HepG2 (cell line): ENCODE measurements around the gene CHMP1A. TPM values are rescaled to one million over a fixed set of nuclear protein-coding genes. Genes with fewer than 3 reads are reported as not detected.

Experiments
- ATAC-seq: fragments of 200-7000 bp; cut with Tn5 transposase; 3 replicates; pipeline ENCODE4 v1.9.1; 2020; ENCODE audit warnings: mild to moderate bottlenecking, moderate library complexity
- BruUV-seq: library from RNA; stranded (reverse); fragments of 400-500 nt; replicated peaks from 2 replicates; lab custom pipeline; 2021; lab: Mats Ljungman, UMichigan
- CTCF ChIA-PET: fragments of 300-600 bp; formaldehyde crosslinking; extraction: SDS; loops from one replicate; lab custom pipeline; 2021; ENCODE audit warnings: low total read pairs, inconsistent platforms, low intra/inter-chr PET ratio; lab: Yijun Ruan, JAX
- POLR2A ChIA-PET: fragments of 350-600 bp; sonication (Branson Sonifier 250); formaldehyde crosslinking; loops from one replicate; lab custom pipeline; 2020; ENCODE audit warnings: antibody characterized with exemption, inconsistent platforms; lab: Yijun Ruan, JAX
- DNase-seq: peaks from one replicate; pipeline ENCODE4 v3.0.0-alpha.2; 2015; ENCODE audit warnings: low spot score
- FAIRE-seq: peaks from 3 replicates; lab custom pipeline; 2011; peaks lifted over from hg19 to GRCh38; lab: Jason Lieb, UNC
- H2AFZ ChIP-seq: one replicate; pipeline ENCODE4 v1.6.1; 2011; ENCODE audit warnings: low read length, inconsistent platforms
- H3K27ac ChIP-seq: fragments of 300-600 bp; 3 replicates; pipeline ENCODE4 v1.8.0; 2011; ENCODE audit warnings: mixed run types, mild to moderate bottlenecking, mixed read lengths, low read length, inconsistent platforms; ENCODE audit not compliant: insufficient read depth; ENCODE audit errors: extremely low read length
- H3K27me3 ChIP-seq, 2 experiments: fragments of 200-600 bp in 1 of 2; 2 replicates in 1 of 2; 3 replicates in 1 of 2; pipeline versions ENCODE4 v1.6.0 to v1.8.0; 2011; ENCODE audit warnings: low read length in 2 of 2, mild to moderate bottlenecking in 2 of 2, moderate library complexity in 2 of 2, inconsistent platforms in 1 of 2; ENCODE audit not compliant: insufficient read depth in 2 of 2, control insufficient read depth in 1 of 2
- H3K36me3 ChIP-seq, 2 experiments: fragments of 200-600 bp in 1 of 2; replicated peaks in 1 of 2; 2 replicates in 1 of 2; 3 replicates in 1 of 2; pipeline versions ENCODE4 v1.5.1 to v1.8.0; 2011; ENCODE audit warnings: low read length in 2 of 2, inconsistent platforms in 1 of 2; ENCODE audit not compliant: insufficient read depth in 2 of 2, control insufficient read depth in 1 of 2
- H3K4me1 ChIP-seq: 2 replicates; pipeline ENCODE4 v1.5.1; 2012; ENCODE audit warnings: low read length, inconsistent platforms; ENCODE audit not compliant: insufficient read depth
- H3K4me2 ChIP-seq: 2 replicates; pipeline ENCODE4 v1.6.0; 2011; ENCODE audit warnings: low read depth, low read length, inconsistent platforms
- H3K4me3 ChIP-seq, 3 experiments: fragments of 200-600 bp in 1 of 3; sonication (generic), shearing (Covaris generic) in 1 of 3; replicated peaks in 1 of 3; 2 replicates each; pipeline ENCODE4 v1.5.1; 2011 to 2016; ENCODE audit warnings: low read length in 3 of 3, inconsistent platforms in 2 of 3, low read depth in 2 of 3, mild to moderate bottlenecking in 2 of 3, control low read depth in 1 of 3, mixed read lengths in 1 of 3; ENCODE audit not compliant: insufficient read depth in 1 of 3
- H3K79me2 ChIP-seq: one replicate; pipeline ENCODE4 v1.6.1; 2011; ENCODE audit warnings: low read length, inconsistent platforms; ENCODE audit not compliant: insufficient read depth
- H3K9ac ChIP-seq: 2 replicates; pipeline ENCODE4 v1.6.0; 2011; ENCODE audit warnings: mild to moderate bottlenecking, low read depth, low read length, inconsistent platforms; ENCODE audit not compliant: insufficient read depth
- H3K9me3 ChIP-seq: 2 replicates; pipeline ENCODE4 v1.5.1; 2012; ENCODE audit warnings: mild to moderate bottlenecking, low read length
- H4K20me1 ChIP-seq: 2 replicates; pipeline ENCODE4 v1.6.0; 2011; ENCODE audit warnings: inconsistent platforms, mild to moderate bottlenecking, low read length, moderate library complexity; ENCODE audit not compliant: insufficient read depth
- GATA4 ChIP-seq: sonication (generic); IDR thresholded peaks from 2 replicates; pipeline ENCODE4 v1.6.1; 2016; ENCODE audit warnings: antibody characterized with exemption, low read depth, borderline replicate concordance
- MNT ChIP-seq: fragments of 450-650 bp; IDR thresholded peaks from 2 replicates; pipeline ENCODE4 v1.6.1; 2016
- ZNF263 ChIP-seq: sonication (generic); formaldehyde crosslinking; IDR thresholded peaks from 2 replicates; pipeline ENCODE4 v1.4.0; 2020; ENCODE audit warnings: missing genetic modification reagents
- ZNF691 ChIP-seq: sonication (generic); formaldehyde crosslinking; IDR thresholded peaks from 2 replicates; pipeline ENCODE4 v1.4.0; 2020; ENCODE audit warnings: missing genetic modification reagents, low read depth, mild to moderate bottlenecking, borderline replicate concordance
- ZSCAN21 ChIP-seq: sonication (generic); formaldehyde crosslinking; IDR thresholded peaks from 2 replicates; pipeline ENCODE4 v1.8.0; 2022; ENCODE audit warnings: mild to moderate bottlenecking, missing genetic modification reagents, moderate library complexity, borderline replicate concordance
- WGBS: methylation state at CpG from one replicate; pipeline ENCODE4 v1.1.6; 2017; ENCODE audit warnings: low lambda C conversion rate; 5-methylcytosine and 5-hydroxymethylcytosine counted together
- in situ Hi-C: cut with HindIII; loops from 2 replicates; pipeline ENCODE4 v1.10.0; 2017; ENCODE audit warnings: low pct_unique_long_range_greater_than_20kb; ENCODE audit not compliant: extremely low pct_ligation_motif_present
- intact Hi-C: fragments of 100-400 bp; cut with micrococcal nuclease; formaldehyde crosslinking; loops from one replicate; pipeline ENCODE4 v1.10.0; 2022; ENCODE audit not compliant: unreplicated experiment
- polyA plus RNA-seq, 8 experiments: library from polyadenylated mRNA; depleted of rRNA in 3 of 8; stranded (reverse) in 7 of 8; unstranded in 1 of 8; fragments of >200 nt; fragmentation: Illumina TruSeq in 4 of 8; extraction: Trizol in 4 of 8; gene quantifications; 2 replicates each; pipeline versions ENCODE4 v1.2.1 to v1.2.3, GENCODE V29; 2011 to 2016; ENCODE audit warnings: low read depth in 4 of 8, missing spikeins in 1 of 8, mixed read lengths in 1 of 8; ENCODE audit not compliant: insufficient read depth in 1 of 8
- total RNA-seq, 5 experiments: library from RNA; depleted of rRNA; stranded (reverse); fragments of >200 nt; fragmentation: Illumina TruSeq; extraction: Trizol; gene quantifications; 2 replicates each; pipeline ENCODE4 v1.2.3, GENCODE V29; 2016; ENCODE audit warnings: low read depth in 1 of 5

Gene CHMP1A
- total and polyA plus RNA-seq, 2 of the 13 experiments (the other 11 are each of a cell fraction or from before 2014, with no cell fraction given) = 69.4 to 73.3 TPM

- no peaks in the 10 kb centered on the region for H3K79me2 ChIP-seq
- WGBS = 33% methylated on average over 5 of the region's 5 CpGs
- H3K9ac ChIP-seq = no peak overlapping the region
- H3K4me1 ChIP-seq = peaks cover 30% of the 10 kb centered on the region
- FAIRE-seq (no peak), DNase-seq (no peak), ATAC-seq (peak; percentile 2; the same call in 2 of the 3 replicates)
- no peaks in the 10 kb centered on the region for H3K36me3 ChIP-seq
- H3K4me2 ChIP-seq = peak overlapping the region; percentile 18; the same call in 1 of the 2 replicates
- H2AFZ ChIP-seq = no peak overlapping the region
- in situ Hi-C loops = loop anchor here (5.0 kb wide), 1 partner anchor 39 kb away; no protein-coding TSS in a partner anchor
- peak overlapping the region in 1 of 3 experiments; percentile 6; a peak in 1 of 6 replicates for H3K4me3 ChIP-seq
- intact Hi-C loops = no loop called here
- H4K20me1 ChIP-seq = no peaks in the 10 kb centered on the region
- peaks cover 8 to 28% of the 10 kb centered on the region in 2 experiments for H3K27me3 ChIP-seq
- TF ChIP-seq GATA4 (no peak), MNT (peak; percentile 89), ZNF691 (CRISPR knock-in tag) (no peak), ZNF263 (CRISPR knock-in tag) (no peak), ZSCAN21 (CRISPR knock-in tag) (peak; percentile 46)
- TF ChIP-seq, all 625 proteins: peak for 2
- no peak overlapping the region for H3K27ac ChIP-seq
- ChIA-PET POLR2A (no interaction called here), CTCF (no interaction called here)
- no TSS peak for BruUV-seq
- H3K9me3 ChIP-seq = no peaks in the 10 kb centered on the region
Measured at GRCh38 chr16:89602952-89603590, 54.4 kb downstream of the CHMP1A start.
